Measurements from ENCODE around the gene CIAO2A. TPM values are rescaled to one million over a fixed set of nuclear protein-coding genes. Genes with fewer than 3 reads are reported as not detected.

The CIAO2A gene
- total RNA-seq, 1 experiment from 2014 or later: 73.2 TPM

DNA sequence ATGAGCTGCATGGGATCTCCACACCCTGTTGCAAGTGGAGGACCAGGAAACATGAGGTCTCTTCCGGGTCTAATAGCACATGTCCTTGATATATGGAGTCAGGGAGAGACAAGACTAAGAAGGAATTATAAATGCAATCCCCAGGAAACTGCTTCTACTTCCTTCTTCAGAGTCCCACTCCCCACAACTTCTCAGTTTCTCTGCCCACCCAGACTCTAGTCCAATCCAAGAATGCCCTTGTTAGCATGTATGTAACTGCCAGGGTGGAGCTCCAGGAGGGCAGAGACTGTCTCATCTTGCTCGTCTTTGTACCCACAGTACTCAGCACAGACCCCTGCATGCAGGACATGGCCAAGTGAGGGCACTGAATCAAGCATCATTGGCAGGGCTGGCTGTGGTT lies 55.7 kb downstream of the CIAO2A start:
- H3K27ac Mint-ChIP-seq (ENCODE audit: unreplicated experiment): no peak overlapping the region
- H3K36me3 Mint-ChIP-seq (ENCODE audit: insufficient read depth, unreplicated experiment): no peaks in the 10 kb centered on the region
- CTCF ChIA-PET: interaction anchor here (1.2 kb wide), 1 partner anchor 111 kb away, joined by 3 read pairs; no protein-coding TSS in a partner anchor
- H3K27me3 Mint-ChIP-seq (ENCODE audit: unreplicated experiment): peaks cover 90% of the 10 kb centered on the region
- no peaks in the 10 kb centered on the region for H3K9me3 Mint-ChIP-seq (ENCODE audit: low read depth, unreplicated experiment)
- DNase-seq: no peak
- no peak overlapping the region for H3K4me3 Mint-ChIP-seq (ENCODE audit: low read depth, unreplicated experiment)
- H3K4me1 Mint-ChIP-seq (ENCODE audit: low read depth, unreplicated experiment): no peaks in the 10 kb centered on the region
- no TSS peak for BruUV-seq (replicated peaks)
- no peak for TF ChIP-seq CTCF (IDR thresholded peaks at IDR 0.05; ENCODE audit: unreplicated experiment)
- intact Hi-C loops (cut with micrococcal nuclease; ENCODE audit: unreplicated experiment): no loop called here

GRCh38 chr15:64037116-64037515 lies 56.5 kb downstream of the CIAO2A start:
- BruUV-seq (replicated peaks): no TSS peak
- Mint-ChIP-seq H3K27ac (ENCODE audit: unreplicated experiment) (no peak overlapping the region), H3K9me3 (ENCODE audit: low read depth, unreplicated experiment) (no peaks in the 10 kb centered on the region), H3K4me3 (ENCODE audit: low read depth, unreplicated experiment) (no peak overlapping the region), H3K36me3 (ENCODE audit: insufficient read depth, unreplicated experiment) (no peaks in the 10 kb centered on the region), H3K4me1 (ENCODE audit: low read depth, unreplicated experiment) (no peaks in the 10 kb centered on the region), H3K27me3 (ENCODE audit: unreplicated experiment) (peaks cover 88% of the 10 kb centered on the region)
- CTCF ChIA-PET: interaction anchor here (1.5 kb wide), 1 partner anchor 9 kb away, joined by 3 read pairs; the partner anchor contains the start of gene DAPK2
- TF ChIP-seq CTCF (IDR thresholded peaks at IDR 0.05; ENCODE audit: unreplicated experiment): no peak
- DNase-seq: no peak
- intact Hi-C loops (cut with micrococcal nuclease; ENCODE audit: unreplicated experiment): no loop called here

GRCh38 chr15:64035525-64035924 lies 58.1 kb downstream of the CIAO2A start:
- TF ChIP-seq CTCF (IDR thresholded peaks at IDR 0.05; ENCODE audit: unreplicated experiment): no peak
- no peak overlapping the region for H3K4me3 Mint-ChIP-seq (ENCODE audit: low read depth, unreplicated experiment)
- no peaks in the 10 kb centered on the region for H3K9me3 Mint-ChIP-seq (ENCODE audit: low read depth, unreplicated experiment)
- intact Hi-C loops (cut with micrococcal nuclease; ENCODE audit: unreplicated experiment): no loop called here
- no peaks in the 10 kb centered on the region for H3K4me1 Mint-ChIP-seq (ENCODE audit: low read depth, unreplicated experiment)
- DNase-seq: no peak
- CTCF ChIA-PET: interaction anchor here (0.6 to 1.5 kb wide), 2 partner anchors 11 to 242 kb away, joined by 3 to 4 read pairs; partner anchors contain the start of gene DAPK2
- no TSS peak for BruUV-seq (replicated peaks)
- no peak overlapping the region for H3K27ac Mint-ChIP-seq (ENCODE audit: unreplicated experiment)
- peaks cover 87% of the 10 kb centered on the region for H3K27me3 Mint-ChIP-seq (ENCODE audit: unreplicated experiment)
- H3K36me3 Mint-ChIP-seq (ENCODE audit: insufficient read depth, unreplicated experiment): no peaks in the 10 kb centered on the region

GRCh38 chr15:64034519-64034918 lies 59.1 kb downstream of the CIAO2A start:
- BruUV-seq (replicated peaks): no TSS peak
- H3K36me3 Mint-ChIP-seq (ENCODE audit: insufficient read depth, unreplicated experiment): no peaks in the 10 kb centered on the region
- TF ChIP-seq CTCF (IDR thresholded peaks at IDR 0.05; ENCODE audit: unreplicated experiment): no peak
- intact Hi-C loops (cut with micrococcal nuclease; ENCODE audit: unreplicated experiment): no loop called here
- no peaks in the 10 kb centered on the region for H3K4me1 Mint-ChIP-seq (ENCODE audit: low read depth, unreplicated experiment)
- DNase-seq: no peak
- H3K4me3 Mint-ChIP-seq (ENCODE audit: low read depth, unreplicated experiment): no peak overlapping the region
- CTCF ChIA-PET: no interaction called here
- no peaks in the 10 kb centered on the region for H3K9me3 Mint-ChIP-seq (ENCODE audit: low read depth, unreplicated experiment)
- H3K27ac Mint-ChIP-seq (ENCODE audit: unreplicated experiment): no peak overlapping the region
- H3K27me3 Mint-ChIP-seq (ENCODE audit: unreplicated experiment): peaks cover 77% of the 10 kb centered on the region

Measured in Calu3 (cell line).